ENCODE measurements around the gene CAMK2D.

The CAMK2D gene

GRCh38 chr4:113682730-113683537, 78.6 kb downstream of the CAMK2D start:
- DNase-seq (ENCODE audit: low spot score): peak; percentile 72

DNA sequence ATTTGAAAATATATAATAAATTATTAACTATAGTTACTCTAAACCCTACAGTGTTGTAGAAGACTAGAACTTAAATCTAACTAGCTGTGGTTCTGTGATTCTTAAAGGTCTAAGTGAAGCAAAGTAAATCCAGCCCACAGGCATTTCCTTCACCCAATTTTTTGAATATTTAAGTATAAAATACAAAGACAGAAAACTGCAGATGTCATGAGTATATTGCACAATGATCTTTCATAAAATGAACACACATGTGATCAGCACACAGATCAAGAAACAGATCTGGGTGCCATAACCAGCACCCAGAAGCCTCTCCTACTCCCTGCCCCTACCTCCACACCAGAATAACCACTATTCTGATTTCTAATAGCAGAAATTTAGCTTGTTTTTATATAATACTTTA, 82.9 kb downstream of the CAMK2D start:
- no peak for DNase-seq (ENCODE audit: low spot score)

DNA sequence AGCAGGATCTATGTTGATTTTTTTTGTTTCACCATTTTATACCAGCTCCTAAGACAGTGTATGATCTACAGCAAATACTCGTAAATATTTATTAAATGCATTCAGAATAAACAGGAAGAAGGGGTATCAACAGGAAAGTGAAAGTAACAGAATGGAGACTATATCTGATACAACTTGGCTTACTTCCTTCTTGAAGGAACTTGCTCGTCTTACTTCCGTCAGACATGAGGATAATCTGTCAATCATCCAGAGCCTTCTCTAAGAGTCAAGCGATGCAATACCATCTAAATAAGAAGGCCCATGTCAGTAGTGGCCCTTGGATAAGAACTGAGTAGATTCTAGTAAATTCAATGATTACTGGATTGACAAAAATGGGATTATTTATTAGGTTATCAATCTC, 84.2 kb downstream of the CAMK2D start:
- peak; percentile 22 for DNase-seq (ENCODE audit: low spot score)

DNA sequence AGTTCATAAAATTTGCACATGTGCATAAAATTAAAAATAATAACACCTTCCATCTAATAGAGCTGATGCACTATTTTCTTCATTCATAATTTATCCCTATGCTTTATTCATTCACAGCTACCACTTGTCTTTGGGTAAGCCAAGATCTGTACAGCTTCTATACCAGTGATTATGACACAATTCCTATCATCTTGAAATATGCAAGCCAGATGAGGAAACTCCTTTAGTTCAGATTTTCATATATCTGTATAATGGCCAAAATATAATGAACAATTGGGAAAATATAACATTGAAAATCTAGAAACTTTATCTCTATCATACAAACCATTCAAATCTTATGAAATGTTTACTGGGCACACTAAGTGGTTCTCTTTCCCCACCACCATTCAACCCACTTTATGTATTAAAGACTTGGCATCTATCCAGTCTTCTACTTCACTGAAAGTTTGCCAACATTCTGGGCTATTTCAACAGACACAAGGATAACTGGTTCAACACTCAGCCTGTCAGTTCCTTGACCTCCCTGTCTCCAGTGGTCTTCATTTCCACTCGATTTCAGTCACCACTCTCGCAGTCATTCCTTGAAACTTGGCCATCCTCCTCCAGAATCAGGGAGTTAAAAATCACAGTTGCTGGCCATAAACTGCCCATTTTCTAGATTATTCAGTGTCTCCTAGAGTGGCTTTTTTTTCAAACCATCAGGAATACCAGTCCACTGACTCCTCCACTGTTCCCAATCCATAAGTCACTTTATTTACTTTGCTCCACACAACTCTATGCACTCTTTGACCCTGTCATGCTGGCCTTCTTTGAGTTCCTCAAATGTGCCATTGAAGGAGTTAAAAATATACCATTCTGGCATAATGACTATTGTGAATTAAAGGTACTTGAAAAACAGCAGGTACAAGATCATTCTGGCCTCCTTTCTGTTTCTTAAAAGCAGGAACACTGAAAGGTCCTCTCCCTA, 85.5 kb downstream of the CAMK2D start:
- no peak for DNase-seq (ENCODE audit: low spot score)

DNA sequence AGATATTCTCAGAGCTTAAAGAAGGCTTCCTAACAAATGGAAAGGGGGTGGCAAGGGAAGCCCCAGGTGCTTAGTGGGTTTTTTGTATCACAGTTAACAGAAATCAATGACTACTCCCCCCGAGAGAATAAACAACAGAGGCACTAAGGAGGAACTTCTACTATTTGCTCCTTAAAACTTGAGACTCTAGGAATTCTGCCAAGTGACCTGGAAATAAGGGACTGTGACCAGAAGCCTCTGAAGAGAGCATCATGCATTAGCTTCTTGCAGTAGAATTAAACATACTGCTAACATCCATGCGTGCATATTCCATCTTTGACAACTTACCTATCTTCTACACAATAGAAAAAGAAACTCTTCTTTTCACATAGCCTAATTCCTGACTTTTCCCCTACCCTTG, 86.8 kb downstream of the CAMK2D start:
- no peak for DNase-seq (ENCODE audit: low spot score)

- DNase-seq (ENCODE audit: low spot score): no peak
Observed at GRCh38 chr4:113674251-113674650, 87.3 kb downstream of the CAMK2D start.

DNA sequence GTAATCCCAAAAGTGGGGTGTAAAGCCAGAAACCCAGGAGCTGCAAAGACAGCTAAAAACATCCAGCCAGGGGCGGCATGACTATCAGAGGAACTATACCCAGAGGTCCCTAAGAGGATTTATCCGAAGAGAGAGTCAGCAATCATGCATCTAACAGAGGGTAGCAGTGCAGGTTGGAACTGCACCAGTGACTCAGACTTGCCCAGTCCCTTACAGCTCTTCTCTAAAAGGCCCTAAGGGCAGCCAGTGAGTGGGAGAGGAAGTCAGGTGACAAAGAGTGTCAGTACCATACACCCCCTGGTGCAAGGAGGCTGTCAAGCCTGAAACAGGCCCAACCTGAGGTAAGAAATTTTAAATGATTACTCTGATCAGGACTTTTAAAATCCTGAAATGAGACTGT, 88.1 kb downstream of the CAMK2D start:
- DNase-seq (ENCODE audit: low spot score): peak; percentile 14

DNA sequence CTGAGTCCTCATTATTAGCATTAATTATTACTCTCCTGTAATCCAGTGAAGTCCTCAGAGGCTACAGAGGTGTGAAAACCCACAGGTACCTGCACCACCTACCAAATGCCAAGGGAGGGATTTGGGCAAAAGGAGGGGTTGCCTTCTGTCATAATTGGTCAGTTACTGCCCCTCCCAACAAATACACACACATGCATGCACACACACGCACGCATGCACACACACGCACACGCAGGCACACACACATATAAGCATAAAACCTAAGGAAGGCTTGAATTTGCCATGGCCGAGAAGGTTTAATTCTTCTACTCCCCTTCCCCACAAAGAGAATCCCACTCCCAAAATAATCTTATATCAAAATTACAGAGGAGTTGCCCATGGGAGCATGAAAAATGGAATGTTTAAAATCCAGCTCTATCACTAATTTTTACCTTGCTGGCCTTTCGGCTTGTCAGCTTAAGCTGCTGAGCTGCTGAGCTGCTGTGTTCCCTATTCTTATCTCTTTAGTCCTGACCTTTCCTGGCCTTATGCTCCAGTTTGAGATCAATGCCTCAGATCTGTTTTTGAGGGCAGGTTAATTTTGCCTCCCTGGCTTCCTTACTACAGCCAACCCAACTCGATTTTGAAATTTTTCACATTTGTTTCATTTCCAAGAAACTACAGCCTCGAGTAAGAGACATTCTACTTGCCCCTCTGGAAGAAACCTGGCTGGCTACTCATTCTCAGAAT, 95.0 kb downstream of the CAMK2D start:
- DNase-seq (ENCODE audit: low spot score): no peak

- no peak for DNase-seq (ENCODE audit: low spot score)
Observed at GRCh38 chr4:113665036-113665435, 96.5 kb downstream of the CAMK2D start.

GRCh38 chr4:113662581-113662980, 99.0 kb downstream of the CAMK2D start:
- no peak for DNase-seq (ENCODE audit: low spot score)

DNA sequence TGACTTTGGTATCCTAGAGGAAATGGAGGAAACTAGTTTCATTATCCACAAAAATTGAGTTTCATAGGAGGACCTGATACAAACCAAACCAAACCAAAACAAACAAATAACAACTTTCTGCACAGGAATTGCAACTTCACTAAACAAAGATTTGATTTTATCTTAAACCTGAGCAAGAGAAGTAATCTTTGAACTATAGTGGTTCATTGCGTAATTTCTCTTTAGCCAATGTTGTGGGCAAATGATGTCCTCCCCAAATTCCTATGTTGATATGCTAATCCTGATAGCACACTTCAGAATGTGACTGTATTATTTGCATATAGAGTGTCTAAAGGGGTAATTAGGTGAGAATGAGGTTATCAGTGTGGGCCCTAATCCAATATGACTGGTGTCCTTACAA, 102.4 kb downstream of the CAMK2D start:
- DNase-seq (ENCODE audit: low spot score): no peak

DNA sequence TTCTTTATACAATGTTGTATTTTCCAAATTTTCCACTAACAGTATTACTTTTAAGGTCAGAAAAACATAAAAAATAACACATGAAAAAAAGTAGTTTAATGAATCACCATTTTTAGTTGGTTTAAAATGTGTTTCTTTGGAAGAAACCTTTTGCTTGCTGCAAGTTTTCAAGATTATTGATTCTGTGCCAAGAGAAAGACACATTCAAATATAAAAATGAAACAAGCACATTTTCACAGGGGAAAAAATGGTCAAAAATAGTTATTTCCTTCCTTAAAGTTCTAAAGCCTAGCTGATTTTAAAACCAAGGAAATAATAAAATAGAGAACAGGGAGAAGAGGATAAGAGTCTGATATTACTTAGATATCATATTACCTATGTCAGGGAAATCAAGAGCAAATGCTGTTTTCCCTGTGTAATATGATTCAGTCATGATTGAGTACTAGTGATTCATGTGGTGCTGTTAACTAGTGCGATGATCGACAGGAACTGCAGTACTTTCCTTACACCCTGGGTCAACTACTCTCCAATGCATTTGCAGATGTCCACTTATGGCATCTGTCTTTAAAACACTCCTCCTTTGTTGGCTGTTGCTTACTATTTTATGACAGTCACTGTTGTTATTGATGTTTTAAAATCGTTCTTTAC, 103.8 kb downstream of the CAMK2D start:
- DNase-seq (ENCODE audit: low spot score): no peak

DNA sequence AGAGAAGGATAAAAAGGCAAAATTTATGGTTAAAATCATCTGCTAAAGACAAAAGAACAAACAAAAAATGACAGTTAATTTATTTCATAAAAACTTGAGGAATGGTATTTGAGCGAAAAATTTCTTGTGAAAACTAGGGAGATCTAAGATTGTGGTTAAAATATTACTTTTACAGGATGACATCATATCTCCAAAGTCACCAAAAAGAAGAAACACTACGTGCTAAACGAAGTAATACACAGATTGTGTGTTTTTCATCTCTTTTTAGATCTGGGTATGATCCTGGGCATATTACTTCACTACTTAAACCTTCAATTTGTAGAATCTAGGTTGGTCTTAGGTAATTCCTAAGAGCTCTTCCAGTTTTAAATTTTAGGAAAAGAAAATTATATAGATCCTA, 107.7 kb downstream of the CAMK2D start:
- no peak for DNase-seq (ENCODE audit: low spot score)

DNA sequence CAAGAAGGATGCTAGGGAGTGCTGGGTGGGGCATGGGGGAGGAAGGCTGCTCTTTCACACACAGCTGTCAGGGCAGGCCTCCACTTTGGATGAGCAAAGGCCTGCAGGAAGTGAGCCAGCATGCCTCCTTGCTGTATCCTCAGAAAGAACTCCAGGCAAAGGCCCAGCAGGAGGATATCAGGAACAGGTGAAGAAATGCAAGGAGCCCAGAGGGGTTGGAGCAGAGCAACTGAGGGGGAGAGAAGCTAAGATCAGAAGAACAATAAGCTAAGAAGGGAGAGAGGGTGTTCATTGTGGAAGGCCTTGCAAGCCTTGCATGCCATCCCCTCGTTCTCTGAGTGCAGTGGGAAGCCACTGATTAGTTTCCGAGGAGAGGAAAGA, 115.1 kb downstream of the CAMK2D start:
- DNase-seq (ENCODE audit: low spot score): no peak

DNA sequence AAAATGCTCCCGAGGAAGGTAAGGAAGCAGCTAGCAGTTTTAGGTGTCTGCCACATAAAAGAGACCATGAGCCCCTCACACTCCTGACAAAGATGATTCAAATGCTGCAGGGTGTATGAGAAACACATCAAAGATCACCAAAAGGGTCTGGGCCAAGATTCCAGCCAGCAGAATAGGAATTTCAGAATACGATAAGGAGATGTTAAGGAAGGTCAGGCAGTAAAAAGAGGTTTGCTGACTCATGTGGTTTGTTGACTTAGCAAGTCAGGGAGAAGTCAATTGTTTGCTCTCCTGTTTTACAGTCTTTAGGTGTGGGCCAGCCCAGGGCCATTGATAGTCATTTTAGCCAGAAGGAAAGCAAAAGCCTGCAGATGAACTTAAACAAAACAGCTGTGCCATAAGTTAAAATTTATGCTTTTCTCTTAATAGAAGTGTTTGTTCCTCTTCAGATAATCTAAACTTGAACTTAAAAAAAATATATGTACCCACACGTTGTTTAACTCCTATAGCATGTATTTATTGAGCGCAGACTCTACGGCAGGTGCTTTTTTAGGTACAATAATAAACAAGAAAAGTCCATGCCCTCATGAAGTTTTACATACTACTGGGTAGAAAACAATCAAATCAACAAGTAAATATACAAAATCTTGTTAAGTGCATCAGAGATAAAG, 115.6 kb downstream of the CAMK2D start:
- no peak for DNase-seq (ENCODE audit: low spot score)

DNA sequence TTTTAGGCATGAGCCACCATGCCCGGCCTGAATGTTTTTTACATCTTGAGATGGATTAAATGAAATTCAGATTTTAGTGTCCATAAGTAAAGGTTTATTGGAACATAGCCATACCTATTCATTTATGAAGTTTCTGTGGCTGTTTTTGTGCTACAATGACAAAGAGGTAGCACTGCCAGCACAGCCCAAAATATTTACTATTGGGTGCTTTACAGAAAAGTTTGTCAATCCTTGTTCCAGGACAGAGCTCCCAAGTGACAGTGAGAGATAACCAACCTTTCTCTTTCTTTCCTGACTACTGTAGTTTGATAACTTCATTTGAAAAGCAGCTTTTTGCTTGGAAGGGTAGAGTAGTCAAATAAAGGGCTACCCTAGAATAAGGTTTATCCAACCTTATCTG, 116.2 kb downstream of the CAMK2D start:
- no peak for DNase-seq (ENCODE audit: low spot score)

GRCh38 chr4:113644398-113644797, 117.1 kb downstream of the CAMK2D start:
- DNase-seq (ENCODE audit: low spot score): no peak

DNA sequence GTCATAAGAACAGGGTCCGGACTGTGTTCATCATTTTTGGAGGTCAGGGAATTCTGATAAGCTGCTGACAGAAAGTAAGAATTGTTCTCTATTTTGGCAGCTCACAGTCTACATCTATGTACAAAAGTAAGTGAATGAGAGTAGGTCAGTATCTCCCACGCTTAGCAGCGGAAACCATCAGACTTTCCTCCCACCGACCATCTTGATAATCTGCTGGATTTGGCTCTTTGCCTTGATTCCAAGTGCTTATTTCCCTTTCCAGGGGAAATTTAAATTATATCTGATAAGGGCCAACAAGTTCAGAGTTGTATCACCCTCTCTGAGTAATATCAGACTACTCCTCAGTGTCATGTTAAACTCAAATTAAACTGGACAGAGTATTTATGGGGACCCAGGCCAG, 118.0 kb downstream of the CAMK2D start:
- DNase-seq (ENCODE audit: low spot score): no peak

DNA sequence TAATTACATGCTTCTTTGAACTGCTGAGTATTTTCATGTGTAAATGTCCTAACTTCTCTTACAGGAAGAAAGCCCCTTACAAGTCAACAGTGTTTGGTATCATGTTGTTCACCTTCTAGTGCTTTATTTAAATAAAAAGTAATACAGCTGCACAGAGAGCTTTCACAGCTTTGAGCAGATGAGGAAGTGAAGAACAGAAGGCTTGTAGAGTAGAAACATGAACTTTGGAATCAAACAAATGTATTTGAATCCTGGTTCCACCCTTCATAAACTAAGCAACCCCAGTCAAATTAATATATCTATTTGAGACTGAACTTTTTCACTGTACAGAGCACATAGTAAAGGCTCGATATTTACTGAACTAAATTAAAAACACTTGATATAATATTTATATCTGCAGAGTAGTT, 120.5 kb downstream of the CAMK2D start:
- no peak for DNase-seq (ENCODE audit: low spot score)

DNA sequence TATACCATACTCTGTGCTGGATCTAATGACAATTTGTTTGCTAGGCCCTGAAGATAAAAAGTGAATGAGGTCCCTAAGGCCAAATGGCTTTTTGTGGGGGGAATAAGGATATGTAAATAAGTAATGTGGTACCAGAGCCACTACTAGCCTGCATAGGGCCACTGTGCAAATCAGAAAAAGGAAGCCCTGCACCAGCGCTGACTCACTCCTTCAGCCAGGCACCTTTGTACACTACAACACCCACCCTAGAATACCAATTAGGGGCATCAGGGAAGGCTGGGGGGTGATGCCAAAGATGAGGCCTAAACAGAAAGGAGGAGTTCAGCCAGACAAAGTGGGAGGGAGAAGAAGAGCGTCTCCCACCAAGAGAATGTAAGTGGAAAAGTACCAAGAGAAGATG, 122.2 kb downstream of the CAMK2D start:
- DNase-seq (ENCODE audit: low spot score): no peak

DNA sequence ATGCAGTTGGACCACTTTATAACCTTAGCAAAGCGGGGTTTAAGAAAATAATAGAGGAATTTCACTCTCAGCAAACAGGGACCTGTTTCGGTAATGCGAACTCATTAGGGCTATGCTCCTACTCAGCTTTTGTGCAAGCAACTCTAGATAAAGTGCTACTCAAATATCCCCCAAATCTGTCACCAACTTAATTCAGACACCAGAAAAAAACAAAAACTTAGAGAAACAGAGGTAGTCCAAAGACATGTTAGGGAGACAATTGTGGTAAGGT, 123.0 kb downstream of the CAMK2D start:
- DNase-seq (ENCODE audit: low spot score): no peak
